ENCODE data around the gene LTV1. TPM values are rescaled to one million over a fixed set of nuclear protein-coding genes. Genes with fewer than 3 reads are reported as not detected.

Gene LTV1
- total and polyA plus RNA-seq, 9 of the 15 experiments (the other 6 are each of a cell fraction or from before 2014, with no cell fraction given), result 57.9 to 162 (median 119) TPM

DNA sequence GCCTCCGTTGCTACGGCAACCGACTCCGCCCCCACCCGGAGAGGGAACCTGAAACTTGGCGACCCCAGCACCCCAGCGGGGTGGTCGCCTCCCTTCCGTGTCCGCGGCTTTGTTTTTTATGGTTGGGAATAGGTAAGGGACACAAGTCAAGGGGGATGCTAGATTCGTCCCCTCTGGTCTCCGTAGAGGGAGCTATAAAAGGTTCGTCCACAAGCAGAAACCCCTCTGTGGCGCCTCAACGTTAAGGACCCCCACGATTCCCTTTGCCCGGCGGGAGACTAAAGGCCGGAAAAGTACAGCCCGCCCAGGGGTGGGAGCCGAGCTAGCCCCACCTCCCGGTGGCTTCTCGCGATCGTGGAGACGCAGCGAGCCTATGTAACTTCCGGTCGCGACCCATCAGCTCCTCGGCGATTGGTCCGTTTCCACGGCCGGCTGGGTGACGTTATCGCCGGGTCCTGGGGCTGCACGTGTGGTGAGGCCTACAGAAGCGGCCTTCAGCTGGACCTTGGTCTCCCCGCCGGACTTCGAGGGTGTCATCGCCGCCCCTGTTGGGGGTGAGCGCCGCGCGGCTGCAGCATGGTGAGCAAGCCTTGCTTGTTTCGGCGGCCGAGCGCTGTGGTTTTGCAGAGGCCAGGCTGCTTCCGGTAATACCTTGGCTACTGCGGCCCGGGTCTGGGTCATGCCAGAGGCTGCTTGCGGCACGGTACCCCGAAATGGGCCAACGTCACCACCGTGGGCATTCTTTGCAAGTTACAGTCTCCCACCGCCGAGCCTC lies at the start of gene LTV1 (continued):
- TF ChIP-seq, protein P1, sequence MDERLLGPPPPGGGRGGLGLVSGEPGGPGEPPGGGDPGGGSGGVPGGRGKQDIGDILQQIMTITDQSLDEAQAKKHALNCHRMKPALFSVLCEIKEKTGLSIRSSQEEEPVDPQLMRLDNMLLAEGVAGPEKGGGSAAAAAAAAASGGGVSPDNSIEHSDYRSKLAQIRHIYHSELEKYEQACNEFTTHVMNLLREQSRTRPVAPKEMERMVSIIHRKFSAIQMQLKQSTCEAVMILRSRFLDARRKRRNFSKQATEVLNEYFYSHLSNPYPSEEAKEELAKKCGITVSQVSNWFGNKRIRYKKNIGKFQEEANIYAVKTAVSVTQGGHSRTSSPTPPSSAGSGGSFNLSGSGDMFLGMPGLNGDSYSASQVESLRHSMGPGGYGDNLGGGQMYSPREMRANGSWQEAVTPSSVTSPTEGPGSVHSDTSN (CRISPR knock-in tag; IDR thresholded peaks at IDR 0.05; ENCODE audit: low read depth), result no peak
- TF ChIP-seq, protein P1 (tag; conservative IDR thresholded peaks at IDR 0.05; ENCODE audit: low read depth), result no peak
- no peak; the same call in 1 of the 2 replicates for TF ChIP-seq NFIC (IDR thresholded peaks at IDR 0.05)
- TF ChIP-seq FOXK1 (CRISPR knock-in tag; IDR thresholded peaks at IDR 0.05; ENCODE audit: borderline replicate concordance), result peak; percentile 95
- TF ChIP-seq, protein P2, sequence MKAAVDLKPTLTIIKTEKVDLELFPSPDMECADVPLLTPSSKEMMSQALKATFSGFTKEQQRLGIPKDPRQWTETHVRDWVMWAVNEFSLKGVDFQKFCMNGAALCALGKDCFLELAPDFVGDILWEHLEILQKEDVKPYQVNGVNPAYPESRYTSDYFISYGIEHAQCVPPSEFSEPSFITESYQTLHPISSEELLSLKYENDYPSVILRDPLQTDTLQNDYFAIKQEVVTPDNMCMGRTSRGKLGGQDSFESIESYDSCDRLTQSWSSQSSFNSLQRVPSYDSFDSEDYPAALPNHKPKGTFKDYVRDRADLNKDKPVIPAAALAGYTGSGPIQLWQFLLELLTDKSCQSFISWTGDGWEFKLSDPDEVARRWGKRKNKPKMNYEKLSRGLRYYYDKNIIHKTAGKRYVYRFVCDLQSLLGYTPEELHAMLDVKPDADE (conservative IDR thresholded peaks at IDR 0.05; ENCODE audit: control insufficient read depth, low read depth, low read length), result peak; percentile 89
- TF ChIP-seq, protein P3, sequence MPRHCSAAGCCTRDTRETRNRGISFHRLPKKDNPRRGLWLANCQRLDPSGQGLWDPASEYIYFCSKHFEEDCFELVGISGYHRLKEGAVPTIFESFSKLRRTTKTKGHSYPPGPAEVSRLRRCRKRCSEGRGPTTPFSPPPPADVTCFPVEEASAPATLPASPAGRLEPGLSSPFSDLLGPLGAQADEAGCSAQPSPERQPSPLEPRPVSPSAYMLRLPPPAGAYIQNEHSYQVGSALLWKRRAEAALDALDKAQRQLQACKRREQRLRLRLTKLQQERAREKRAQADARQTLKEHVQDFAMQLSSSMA (CRISPR knock-in tag; IDR thresholded peaks at IDR 0.05), result 0 out of 2 replicates have a peak, but pooled peaks have one; percentile 51
- 0 out of 2 replicates have a peak, but pooled peaks have one; percentile 9 for TF ChIP-seq ILF3 (IDR thresholded peaks at IDR 0.05; ENCODE audit: borderline replicate concordance)
- TF ChIP-seq, protein P4, sequence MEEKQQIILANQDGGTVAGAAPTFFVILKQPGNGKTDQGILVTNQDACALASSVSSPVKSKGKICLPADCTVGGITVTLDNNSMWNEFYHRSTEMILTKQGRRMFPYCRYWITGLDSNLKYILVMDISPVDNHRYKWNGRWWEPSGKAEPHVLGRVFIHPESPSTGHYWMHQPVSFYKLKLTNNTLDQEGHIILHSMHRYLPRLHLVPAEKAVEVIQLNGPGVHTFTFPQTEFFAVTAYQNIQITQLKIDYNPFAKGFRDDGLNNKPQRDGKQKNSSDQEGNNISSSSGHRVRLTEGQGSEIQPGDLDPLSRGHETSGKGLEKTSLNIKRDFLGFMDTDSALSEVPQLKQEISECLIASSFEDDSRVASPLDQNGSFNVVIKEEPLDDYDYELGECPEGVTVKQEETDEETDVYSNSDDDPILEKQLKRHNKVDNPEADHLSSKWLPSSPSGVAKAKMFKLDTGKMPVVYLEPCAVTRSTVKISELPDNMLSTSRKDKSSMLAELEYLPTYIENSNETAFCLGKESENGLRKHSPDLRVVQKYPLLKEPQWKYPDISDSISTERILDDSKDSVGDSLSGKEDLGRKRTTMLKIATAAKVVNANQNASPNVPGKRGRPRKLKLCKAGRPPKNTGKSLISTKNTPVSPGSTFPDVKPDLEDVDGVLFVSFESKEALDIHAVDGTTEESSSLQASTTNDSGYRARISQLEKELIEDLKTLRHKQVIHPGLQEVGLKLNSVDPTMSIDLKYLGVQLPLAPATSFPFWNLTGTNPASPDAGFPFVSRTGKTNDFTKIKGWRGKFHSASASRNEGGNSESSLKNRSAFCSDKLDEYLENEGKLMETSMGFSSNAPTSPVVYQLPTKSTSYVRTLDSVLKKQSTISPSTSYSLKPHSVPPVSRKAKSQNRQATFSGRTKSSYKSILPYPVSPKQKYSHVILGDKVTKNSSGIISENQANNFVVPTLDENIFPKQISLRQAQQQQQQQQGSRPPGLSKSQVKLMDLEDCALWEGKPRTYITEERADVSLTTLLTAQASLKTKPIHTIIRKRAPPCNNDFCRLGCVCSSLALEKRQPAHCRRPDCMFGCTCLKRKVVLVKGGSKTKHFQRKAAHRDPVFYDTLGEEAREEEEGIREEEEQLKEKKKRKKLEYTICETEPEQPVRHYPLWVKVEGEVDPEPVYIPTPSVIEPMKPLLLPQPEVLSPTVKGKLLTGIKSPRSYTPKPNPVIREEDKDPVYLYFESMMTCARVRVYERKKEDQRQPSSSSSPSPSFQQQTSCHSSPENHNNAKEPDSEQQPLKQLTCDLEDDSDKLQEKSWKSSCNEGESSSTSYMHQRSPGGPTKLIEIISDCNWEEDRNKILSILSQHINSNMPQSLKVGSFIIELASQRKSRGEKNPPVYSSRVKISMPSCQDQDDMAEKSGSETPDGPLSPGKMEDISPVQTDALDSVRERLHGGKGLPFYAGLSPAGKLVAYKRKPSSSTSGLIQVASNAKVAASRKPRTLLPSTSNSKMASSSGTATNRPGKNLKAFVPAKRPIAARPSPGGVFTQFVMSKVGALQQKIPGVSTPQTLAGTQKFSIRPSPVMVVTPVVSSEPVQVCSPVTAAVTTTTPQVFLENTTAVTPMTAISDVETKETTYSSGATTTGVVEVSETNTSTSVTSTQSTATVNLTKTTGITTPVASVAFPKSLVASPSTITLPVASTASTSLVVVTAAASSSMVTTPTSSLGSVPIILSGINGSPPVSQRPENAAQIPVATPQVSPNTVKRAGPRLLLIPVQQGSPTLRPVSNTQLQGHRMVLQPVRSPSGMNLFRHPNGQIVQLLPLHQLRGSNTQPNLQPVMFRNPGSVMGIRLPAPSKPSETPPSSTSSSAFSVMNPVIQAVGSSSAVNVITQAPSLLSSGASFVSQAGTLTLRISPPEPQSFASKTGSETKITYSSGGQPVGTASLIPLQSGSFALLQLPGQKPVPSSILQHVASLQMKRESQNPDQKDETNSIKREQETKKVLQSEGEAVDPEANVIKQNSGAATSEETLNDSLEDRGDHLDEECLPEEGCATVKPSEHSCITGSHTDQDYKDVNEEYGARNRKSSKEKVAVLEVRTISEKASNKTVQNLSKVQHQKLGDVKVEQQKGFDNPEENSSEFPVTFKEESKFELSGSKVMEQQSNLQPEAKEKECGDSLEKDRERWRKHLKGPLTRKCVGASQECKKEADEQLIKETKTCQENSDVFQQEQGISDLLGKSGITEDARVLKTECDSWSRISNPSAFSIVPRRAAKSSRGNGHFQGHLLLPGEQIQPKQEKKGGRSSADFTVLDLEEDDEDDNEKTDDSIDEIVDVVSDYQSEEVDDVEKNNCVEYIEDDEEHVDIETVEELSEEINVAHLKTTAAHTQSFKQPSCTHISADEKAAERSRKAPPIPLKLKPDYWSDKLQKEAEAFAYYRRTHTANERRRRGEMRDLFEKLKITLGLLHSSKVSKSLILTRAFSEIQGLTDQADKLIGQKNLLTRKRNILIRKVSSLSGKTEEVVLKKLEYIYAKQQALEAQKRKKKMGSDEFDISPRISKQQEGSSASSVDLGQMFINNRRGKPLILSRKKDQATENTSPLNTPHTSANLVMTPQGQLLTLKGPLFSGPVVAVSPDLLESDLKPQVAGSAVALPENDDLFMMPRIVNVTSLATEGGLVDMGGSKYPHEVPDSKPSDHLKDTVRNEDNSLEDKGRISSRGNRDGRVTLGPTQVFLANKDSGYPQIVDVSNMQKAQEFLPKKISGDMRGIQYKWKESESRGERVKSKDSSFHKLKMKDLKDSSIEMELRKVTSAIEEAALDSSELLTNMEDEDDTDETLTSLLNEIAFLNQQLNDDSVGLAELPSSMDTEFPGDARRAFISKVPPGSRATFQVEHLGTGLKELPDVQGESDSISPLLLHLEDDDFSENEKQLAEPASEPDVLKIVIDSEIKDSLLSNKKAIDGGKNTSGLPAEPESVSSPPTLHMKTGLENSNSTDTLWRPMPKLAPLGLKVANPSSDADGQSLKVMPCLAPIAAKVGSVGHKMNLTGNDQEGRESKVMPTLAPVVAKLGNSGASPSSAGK (IDR thresholded peaks at IDR 0.05), result peak; percentile 97
- no peak for TF ChIP-seq ZBTB8A (IDR thresholded peaks at IDR 0.05; ENCODE audit: partially characterized antibody)
